Measurements from ENCODE around the gene FA2H.
"Not testable (repeated sequence)": the region's sequence is repeated elsewhere in the genome, so short reads cannot be mapped to it uniquely, and the experiment has no call there.

Gene FA2H

GRCh38 chr16:74725651-74726455, 48.8 kb downstream of the FA2H start:
- no peak for ATAC-seq
- H3K4me3 Mint-ChIP-seq, result no peak overlapping the region
- H3K27me3 Mint-ChIP-seq, result no peaks in the 10 kb centered on the region
- H3K27ac Mint-ChIP-seq, result no peak overlapping the region
- no peak for DNase-seq
- H3K4me1 Mint-ChIP-seq, result peaks cover 13% of the 10 kb centered on the region
- H3K9me3 Mint-ChIP-seq, result peaks cover 0 to 15% of the 10 kb centered on the region in 2 donors

- Mint-ChIP-seq H3K4me1 (peaks cover 6% of the 10 kb centered on the region), H3K27ac (no peak overlapping the region), H3K9me3 (peaks cover 0 to 15% of the 10 kb centered on the region in 2 donors), H3K27me3 (no peaks in the 10 kb centered on the region), H3K4me3 (no peak overlapping the region)
- DNase-seq, result no peak
- no peak for ATAC-seq
Observed at GRCh38 chr16:74724820-74725549, 49.6 kb downstream of the FA2H start.

- no peak overlapping the region for H3K4me3 Mint-ChIP-seq
- ATAC-seq (no peak), DNase-seq (no peak)
- no peaks in the 10 kb centered on the region for H3K4me1 Mint-ChIP-seq
- peaks cover 0 to 15% of the 10 kb centered on the region in 2 donors for H3K9me3 Mint-ChIP-seq
- no peaks in the 10 kb centered on the region for H3K27me3 Mint-ChIP-seq
- no peak overlapping the region for H3K27ac Mint-ChIP-seq
Observed at GRCh38 chr16:74723256-74723655, 51.4 kb downstream of the FA2H start.

GRCh38 chr16:74722156-74722555, 52.5 kb downstream of the FA2H start:
- not testable (repeated sequence) for H3K27me3 Mint-ChIP-seq, H3K9me3 Mint-ChIP-seq, H3K4me3 Mint-ChIP-seq, DNase-seq, H3K27ac Mint-ChIP-seq, ATAC-seq, H3K4me1 Mint-ChIP-seq

GRCh38 chr16:74721716-74722115, 52.9 kb downstream of the FA2H start:
- ATAC-seq (no peak), DNase-seq (no peak)
- peaks cover 0 to 5% of the 10 kb centered on the region in 2 donors for H3K9me3 Mint-ChIP-seq

GRCh38 chr16:74720579-74720978, 54.0 kb downstream of the FA2H start:
- Mint-ChIP-seq H3K4me3 (no peak overlapping the region), H3K27me3 (no peaks in the 10 kb centered on the region), H3K4me1 (no peaks in the 10 kb centered on the region), H3K9me3 (no peaks in the 10 kb centered on the region), H3K27ac (no peak overlapping the region)
- no peak for ATAC-seq
- DNase-seq, result no peak

More at GRCh38 chr16:74721716-74722115, 52.9 kb downstream of the FA2H start:
- no peaks in the 10 kb centered on the region for H3K4me1 Mint-ChIP-seq
- no peak overlapping the region for H3K4me3 Mint-ChIP-seq
- no peaks in the 10 kb centered on the region for H3K27me3 Mint-ChIP-seq
- H3K27ac Mint-ChIP-seq, result no peak overlapping the region

GRCh38 chr16:74718741-74719610, 55.6 kb downstream of the FA2H start:
- Mint-ChIP-seq H3K27ac (peak overlapping the region in 1 of 2 donors; percentile 51), H3K4me3 (no peak overlapping the region), H3K27me3 (no peaks in the 10 kb centered on the region), H3K4me1 (no peaks in the 10 kb centered on the region), H3K9me3 (no peaks in the 10 kb centered on the region)
- no peak for DNase-seq
- no peak for ATAC-seq

- Mint-ChIP-seq H3K9me3 (no peaks in the 10 kb centered on the region), H3K4me3 (no peak overlapping the region), H3K27me3 (no peaks in the 10 kb centered on the region), H3K4me1 (no peaks in the 10 kb centered on the region), H3K27ac (no peak overlapping the region)
- no peak for DNase-seq
- ATAC-seq, result no peak
Observed at GRCh38 chr16:74718140-74718539, 56.5 kb downstream of the FA2H start.

GRCh38 chr16:74717367-74717766, 57.3 kb downstream of the FA2H start:
- H3K4me1 Mint-ChIP-seq, result no peaks in the 10 kb centered on the region
- ATAC-seq (no peak), DNase-seq (no peak)
- peak overlapping the region in 1 of 2 donors; percentile 64 for H3K27ac Mint-ChIP-seq
- H3K9me3 Mint-ChIP-seq, result no peaks in the 10 kb centered on the region
- no peaks in the 10 kb centered on the region for H3K27me3 Mint-ChIP-seq
- no peak overlapping the region for H3K4me3 Mint-ChIP-seq

- no peaks in the 10 kb centered on the region for H3K27me3 Mint-ChIP-seq
- DNase-seq (no peak), ATAC-seq (no peak)
- no peaks in the 10 kb centered on the region for H3K4me1 Mint-ChIP-seq
- no peak overlapping the region for H3K4me3 Mint-ChIP-seq
- no peaks in the 10 kb centered on the region for H3K9me3 Mint-ChIP-seq
- H3K27ac Mint-ChIP-seq, result no peak overlapping the region
Observed at GRCh38 chr16:74716355-74716754, 58.3 kb downstream of the FA2H start.

- Mint-ChIP-seq H3K27me3 (no peaks in the 10 kb centered on the region), H3K27ac (no peak overlapping the region), H3K4me3 (no peak overlapping the region), H3K4me1 (no peaks in the 10 kb centered on the region), H3K9me3 (no peaks in the 10 kb centered on the region)
- no peak for DNase-seq
- ATAC-seq, result no peak
Observed at GRCh38 chr16:74713876-74714275, 60.7 kb downstream of the FA2H start.

GRCh38 chr16:74713325-74713724, 61.3 kb downstream of the FA2H start:
- H3K4me1 Mint-ChIP-seq, result no peaks in the 10 kb centered on the region
- no peak for ATAC-seq
- H3K9me3 Mint-ChIP-seq, result no peaks in the 10 kb centered on the region
- no peaks in the 10 kb centered on the region for H3K27me3 Mint-ChIP-seq
- no peak for DNase-seq
- no peak overlapping the region for H3K27ac Mint-ChIP-seq
- H3K4me3 Mint-ChIP-seq, result no peak overlapping the region

- no peaks in the 10 kb centered on the region for H3K9me3 Mint-ChIP-seq
- no peaks in the 10 kb centered on the region for H3K27me3 Mint-ChIP-seq
- H3K4me3 Mint-ChIP-seq, result no peak overlapping the region
- ATAC-seq, result no peak
- H3K4me1 Mint-ChIP-seq, result no peaks in the 10 kb centered on the region
- no peak for DNase-seq
- H3K27ac Mint-ChIP-seq, result no peak overlapping the region
Observed at GRCh38 chr16:74711938-74712337, 62.7 kb downstream of the FA2H start.

- Mint-ChIP-seq H3K4me1 (peaks cover 5% of the 10 kb centered on the region), H3K27ac (no peak overlapping the region), H3K9me3 (no peaks in the 10 kb centered on the region), H3K27me3 (no peaks in the 10 kb centered on the region), H3K4me3 (no peak overlapping the region)
- ATAC-seq (no peak), DNase-seq (no peak)
Observed at GRCh38 chr16:74710401-74710800, 64.2 kb downstream of the FA2H start.

GRCh38 chr16:74709441-74709877, 65.2 kb downstream of the FA2H start:
- no peaks in the 10 kb centered on the region for H3K9me3 Mint-ChIP-seq
- no peaks in the 10 kb centered on the region for H3K27me3 Mint-ChIP-seq
- no peak overlapping the region for H3K27ac Mint-ChIP-seq
- ATAC-seq (peak; percentile 91), DNase-seq (peak; percentile 79)
- no peak overlapping the region for H3K4me3 Mint-ChIP-seq
- peaks cover 13% of the 10 kb centered on the region for H3K4me1 Mint-ChIP-seq
